ENCODE results near the gene UBE3A.

The UBE3A gene

DNA sequence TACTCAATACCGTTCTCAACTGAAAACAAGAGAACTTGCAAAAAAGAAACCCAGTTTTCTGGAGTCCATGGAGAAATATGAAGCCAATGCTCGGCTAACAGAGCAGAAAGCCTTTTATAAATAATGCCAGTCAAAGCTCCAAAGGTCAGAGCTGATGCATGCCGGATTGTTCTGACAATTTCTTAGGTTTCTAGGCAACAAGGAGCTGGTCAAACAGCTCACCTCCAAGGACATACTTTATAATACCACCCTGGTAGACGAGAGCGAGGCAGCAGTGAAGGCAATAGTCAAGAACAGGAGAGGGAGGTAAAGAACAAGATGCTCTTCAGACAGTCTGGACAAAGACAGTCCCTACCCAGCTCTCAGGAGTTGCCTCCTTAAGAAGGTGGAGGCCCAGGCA is 111.1 kb downstream of the UBE3A start:
- DNase-seq = no peak

DNA sequence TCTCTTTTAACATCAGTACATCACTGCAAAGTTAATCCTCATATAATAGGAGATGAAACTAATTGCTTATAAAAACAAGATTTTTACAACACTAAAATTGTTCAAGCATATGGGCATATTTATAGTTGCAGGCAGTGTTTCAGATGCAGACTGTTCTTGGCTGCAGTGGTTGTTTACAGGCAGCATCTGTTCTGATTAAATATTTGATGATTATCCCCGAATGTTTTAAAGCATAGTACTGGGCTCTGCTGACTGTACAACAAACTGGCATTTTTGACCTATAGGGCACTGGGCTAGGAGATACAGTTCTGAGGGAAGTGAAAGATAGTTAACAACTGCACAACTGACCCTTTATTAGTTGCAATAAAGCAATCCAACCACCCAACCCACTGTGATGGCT is 113.6 kb downstream of the UBE3A start:
- DNase-seq = no peak

DNA sequence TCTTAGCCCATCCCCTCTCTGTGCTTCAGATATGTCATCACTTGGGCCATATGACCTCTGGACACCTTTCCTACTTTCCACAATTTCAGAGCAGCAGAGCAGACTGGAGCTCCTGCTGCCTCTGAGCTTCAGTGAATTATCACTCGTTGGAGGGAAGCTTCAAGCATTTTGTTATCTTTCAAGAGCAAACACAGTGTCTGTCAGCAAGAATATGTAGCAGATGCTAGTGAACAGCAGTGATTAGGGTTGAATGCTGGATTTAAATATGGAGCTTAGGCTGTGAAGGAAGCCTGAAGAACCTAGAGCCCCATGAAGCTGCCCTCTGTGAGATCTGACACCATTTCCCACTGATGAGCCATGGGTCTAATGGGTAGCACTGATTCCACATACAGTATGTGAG is 115.4 kb downstream of the UBE3A start:
- DNase-seq = no peak

DNA sequence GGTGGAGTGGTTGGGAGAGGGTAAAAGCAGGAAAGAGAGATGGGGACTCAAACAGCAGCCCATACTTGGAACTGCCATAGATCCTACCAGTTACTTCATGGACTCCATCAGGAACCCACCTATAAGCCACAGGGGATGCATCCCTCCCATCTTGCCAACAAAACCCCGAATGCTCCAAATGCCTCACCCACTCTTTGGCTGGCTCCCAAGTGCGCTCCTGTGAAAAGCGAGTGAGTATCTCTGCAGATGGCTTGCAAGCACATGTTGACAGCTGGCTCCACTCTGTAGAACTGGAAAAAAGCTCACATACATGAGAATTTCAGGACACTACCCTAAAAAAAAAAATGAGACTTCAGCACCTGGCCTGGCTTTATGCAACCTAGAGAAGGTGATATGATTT is 151.0 kb downstream of the UBE3A start:
- DNase-seq = no peak

Measured in activated gamma-delta T cell (primary cell).